HG03025 (cell line): ENCODE results near the gene PRDM16.

Experiments
- ATAC-seq: cut with Tn5 transposase; IDR thresholded peaks from one replicate; pipeline ENCODE4 v1.9.1; 2021; ENCODE audit warnings: mild to moderate bottlenecking, moderate library complexity; ENCODE audit not compliant: unreplicated experiment, low FRiP score

PRDM16 gene

DNA sequence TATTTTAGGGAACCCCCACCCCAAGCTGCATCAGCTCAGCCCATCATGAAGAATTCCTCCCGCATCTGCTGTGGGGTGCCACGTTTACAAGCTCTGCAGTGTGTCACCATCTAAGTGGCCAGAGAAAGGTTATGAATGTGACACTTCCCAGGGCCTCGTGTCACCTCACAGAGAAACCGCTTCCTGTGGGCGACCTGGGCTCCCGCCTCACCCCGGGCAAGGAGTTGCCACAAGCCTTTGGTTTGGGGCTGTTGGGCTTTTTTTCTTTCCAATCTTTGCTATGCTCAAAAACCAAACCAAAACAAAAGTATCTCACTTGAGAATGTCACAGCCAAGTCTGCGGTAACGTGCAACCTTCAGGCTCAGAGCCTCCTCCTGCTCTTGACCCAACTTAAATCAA is 303.3 kb downstream of the PRDM16 start:
- no peak for ATAC-seq

DNA sequence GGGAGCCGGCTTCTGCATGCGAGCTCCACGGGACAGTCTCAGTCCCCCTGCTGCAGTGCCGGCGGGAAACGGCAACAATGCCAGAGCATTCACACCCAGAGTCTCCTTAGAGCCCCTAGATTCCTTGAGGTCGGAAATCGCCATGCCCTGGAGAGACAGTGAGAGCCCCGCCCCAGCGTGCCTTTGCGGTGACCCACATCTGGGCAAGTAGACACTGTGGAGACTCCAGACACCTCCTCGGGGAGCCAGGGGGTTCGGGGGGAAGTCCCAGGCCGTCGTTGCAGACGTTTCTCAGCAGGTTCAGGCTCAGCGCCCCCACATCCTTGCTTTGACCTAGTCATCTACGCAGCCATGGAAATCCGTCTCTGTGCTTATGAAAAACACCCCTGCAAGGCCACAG is 304.2 kb downstream of the PRDM16 start:
- ATAC-seq, result no peak

DNA sequence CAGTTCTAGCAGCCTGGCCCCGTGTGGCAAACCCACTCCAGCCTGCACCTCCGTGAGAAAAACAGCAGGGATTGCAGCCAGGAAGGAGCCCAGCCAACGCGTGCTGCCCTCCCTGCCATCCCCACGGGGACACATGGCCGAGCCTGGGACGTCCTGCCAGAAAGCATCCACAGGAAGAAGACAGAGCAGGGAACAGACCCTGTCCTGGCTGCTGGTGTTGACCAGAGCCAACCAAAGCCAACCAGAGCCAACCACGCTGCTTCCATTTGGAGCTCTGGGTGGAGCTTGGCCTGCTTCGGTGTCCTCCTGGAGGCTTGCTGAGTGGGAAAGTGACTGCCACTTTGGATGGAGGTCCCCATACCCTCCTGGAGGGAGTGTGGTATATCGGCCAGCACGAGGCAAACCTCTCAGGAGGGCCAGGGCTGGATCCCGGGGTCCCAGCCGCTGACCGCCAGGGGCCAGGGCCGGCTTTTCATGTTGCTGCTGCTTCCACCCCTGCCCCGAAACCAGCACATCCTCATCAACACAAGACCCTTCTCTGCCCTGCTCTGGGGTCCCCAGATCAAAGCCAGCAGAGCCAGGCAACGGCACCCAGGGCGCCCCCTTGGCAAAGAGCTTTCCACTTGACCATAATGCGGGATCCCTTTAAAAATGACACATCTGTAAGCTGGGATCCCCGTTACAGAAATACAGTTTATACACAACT is 304.9 kb downstream of the PRDM16 start:
- ATAC-seq, result no peak

DNA sequence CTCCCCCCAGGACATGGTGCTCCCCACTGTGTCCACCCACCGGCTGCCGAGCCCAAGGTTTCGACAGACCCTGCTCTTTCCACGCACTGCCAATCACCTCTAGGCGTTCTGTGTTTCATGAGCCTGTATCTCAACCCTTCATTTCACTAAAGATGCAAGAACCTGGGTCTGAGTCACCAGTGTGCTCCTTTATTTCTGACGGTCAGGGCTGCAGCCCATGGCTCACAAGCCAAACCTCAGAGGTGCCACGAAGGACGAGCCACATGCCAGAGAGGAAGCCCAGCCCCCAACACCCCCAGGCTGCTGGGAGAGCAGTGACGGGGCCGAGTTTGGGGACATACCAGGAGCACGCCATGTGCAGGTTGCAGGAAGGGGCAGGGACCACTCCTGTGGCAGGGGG is 306.2 kb downstream of the PRDM16 start:
- ATAC-seq, result no peak

DNA sequence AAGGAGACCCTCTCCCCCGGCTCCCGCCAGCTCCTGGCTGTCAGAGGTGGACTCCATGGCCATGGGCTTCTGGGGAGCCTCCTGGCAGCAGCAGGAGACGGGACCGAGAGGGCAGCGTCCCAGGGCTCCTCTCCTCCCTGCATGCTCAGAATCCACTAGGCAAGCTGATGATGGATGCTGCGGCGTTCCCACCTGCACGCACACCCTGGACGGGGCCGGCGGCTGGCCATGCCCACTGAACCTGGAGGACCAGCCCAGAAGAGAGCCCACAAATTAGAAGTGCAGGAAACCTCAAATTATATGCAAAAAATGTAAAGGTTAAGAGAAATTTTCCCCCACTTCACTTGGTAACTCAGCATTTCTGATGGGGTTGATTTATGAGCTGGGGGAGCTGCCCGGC is 308.2 kb downstream of the PRDM16 start:
- no peak for ATAC-seq

DNA sequence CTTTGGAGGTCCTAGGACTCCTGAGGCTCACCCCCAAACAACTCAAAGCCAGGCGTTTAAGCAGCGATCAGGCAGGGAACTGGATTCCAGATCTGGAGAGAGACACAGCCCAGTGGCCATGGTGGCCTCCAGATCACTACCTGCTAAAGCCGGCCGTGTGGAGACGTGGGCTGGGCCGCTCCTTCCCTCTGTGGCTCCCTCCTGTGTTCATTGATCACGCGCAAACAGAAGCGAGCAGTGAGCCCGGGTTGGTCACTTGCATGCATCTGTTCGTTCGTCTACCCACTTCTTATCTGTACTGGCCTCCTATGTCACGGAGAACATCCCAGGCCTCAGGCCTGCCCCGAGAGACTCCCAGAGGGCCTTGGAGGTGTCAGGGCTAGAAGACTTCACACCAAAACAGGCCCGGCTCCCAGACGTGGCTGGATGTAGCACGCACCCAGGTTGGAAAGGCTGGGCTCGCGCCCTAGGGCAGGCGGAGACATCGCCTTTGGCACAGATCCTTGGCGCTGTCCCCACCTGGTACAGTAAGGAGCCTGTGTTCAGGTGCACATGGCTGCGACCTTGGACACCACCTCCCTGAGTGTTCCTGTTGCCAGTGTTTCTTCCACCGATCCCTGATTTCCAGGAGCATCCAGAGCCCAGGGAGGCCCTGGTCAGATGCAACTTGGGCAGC is 308.7 kb downstream of the PRDM16 start:
- ATAC-seq, result no peak

DNA sequence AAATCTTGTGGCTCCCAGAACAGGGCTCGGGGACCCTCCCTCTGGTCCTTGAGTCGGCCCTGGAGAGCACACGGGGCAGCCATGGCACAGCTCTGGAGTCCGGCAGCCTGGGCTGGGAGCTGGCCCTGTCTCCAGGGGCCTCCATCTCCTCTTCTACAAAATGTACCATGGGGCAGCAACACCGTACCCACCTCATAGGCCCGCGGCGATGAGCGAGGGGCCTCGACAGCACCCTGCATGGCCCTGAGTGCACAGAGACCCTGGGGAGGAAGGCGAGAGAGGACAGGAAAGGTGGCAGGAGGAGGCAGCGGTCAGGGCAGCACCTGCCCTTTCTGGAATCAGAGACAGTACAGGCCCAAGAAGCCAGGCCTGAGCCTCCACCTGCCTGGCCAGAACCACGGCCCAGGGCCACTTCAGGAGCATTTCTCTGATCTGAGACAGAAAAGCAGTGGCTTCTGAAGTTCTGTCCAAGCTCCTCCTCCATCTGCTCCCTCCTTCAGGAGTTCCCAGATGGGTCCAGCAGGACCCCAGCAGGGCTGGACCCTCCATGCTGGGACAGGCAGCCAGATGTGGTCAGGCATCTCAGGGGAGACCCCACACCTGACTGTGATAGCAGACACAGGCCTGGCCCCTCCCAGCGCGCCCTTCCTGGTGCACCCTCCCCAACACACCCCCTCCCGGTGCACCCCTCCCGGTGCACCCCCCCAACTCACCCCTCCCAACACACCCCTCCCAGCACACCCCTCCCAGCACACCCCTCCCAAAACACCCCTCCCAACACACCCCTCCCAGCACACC is 309.6 kb downstream of the PRDM16 start:
- no peak for ATAC-seq

DNA sequence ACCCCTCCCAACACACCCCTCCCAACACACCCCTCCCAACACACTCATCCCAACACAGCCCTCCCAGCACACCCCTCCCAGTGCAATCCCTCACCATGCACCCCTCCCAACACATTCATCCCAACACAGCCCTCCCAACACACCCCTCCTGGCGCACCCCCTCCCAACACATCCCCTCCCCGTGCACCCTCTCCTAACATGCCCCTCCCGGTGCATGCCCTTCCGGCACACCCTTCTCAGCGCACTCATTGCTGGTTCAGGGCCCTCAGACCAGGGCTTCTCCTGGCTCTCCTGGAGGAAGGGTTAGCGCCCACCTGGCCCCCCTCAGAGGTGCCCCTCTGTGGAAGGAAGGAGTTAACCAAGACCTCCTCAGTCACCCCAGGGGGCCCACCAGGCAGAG is 310.9 kb downstream of the PRDM16 start:
- ATAC-seq, result no peak

DNA sequence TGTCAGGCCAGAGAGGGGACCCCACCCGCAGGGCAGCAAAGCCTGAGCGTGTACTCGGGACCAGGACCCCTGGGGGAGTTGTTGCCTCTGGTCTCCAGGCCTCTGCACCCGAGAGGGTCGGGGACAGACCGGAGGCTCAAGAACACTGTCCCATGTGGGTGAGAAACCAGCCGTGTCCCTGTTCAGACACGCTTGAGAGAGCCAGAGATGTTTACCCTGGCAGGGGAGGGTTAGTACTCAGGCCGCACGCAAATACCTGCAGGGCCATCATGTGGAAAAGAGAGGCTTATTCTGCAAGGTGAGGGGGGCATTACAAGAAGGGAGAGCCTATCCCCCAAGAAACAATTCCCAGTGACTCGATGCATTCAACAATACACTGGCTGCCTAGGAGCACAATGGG is 311.5 kb downstream of the PRDM16 start:
- ATAC-seq, result no peak

DNA sequence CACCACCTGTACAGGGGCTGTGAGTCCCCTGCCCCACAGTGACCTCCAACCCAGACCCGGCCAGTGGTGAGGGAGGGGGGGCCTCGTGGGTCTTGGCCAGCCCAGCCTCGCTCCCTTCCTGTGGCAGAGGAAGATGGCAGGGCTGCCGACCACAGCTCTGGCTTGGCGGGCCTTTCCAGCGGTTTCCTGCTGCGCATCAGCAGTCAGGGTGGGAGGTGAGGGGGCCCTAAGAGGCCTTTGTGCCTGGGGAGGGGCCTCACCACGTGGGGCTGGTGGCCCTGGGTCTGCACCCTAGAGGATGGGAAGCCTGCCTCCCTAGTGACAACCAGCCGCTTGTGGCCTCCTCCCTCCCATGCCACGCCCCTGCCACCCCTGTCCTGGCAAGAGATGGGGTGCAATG is 312.9 kb downstream of the PRDM16 start:
- ATAC-seq, result no peak

DNA sequence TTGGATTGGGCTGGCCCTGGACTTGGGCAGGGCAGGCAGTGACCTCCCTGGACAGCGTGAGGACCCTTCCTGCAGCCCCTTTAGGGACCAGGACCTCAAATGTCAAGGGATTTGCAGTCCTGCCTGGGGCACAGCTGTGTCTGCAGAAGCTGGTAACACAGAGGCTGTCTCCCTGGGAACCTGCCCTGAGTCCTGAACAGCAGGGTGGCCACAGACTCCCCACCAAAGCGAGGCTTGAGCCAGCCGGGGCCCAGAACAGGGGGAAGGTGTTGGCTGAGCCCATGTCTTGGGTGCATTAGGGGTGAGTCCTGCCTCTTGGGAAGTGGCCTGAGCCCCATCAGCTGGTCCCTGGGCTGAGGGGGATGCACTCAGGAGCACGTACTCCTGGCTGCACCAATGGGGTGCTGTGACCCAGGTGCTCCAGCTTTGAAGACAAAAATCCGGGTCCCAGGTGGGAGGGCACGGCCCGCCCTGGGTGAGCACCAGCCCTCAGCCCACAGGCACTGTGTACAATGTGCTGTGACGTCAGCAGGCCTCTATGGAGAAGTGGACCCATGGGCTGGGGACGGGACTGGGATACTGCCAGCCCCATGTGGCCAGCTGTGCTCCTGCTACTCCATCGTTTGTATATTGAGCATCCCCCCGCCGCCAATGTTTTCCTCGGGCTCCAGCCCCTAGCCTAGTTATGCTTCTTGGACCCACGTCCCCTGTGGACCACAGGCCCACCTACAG is 313.5 kb downstream of the PRDM16 start:
- no peak for ATAC-seq

DNA sequence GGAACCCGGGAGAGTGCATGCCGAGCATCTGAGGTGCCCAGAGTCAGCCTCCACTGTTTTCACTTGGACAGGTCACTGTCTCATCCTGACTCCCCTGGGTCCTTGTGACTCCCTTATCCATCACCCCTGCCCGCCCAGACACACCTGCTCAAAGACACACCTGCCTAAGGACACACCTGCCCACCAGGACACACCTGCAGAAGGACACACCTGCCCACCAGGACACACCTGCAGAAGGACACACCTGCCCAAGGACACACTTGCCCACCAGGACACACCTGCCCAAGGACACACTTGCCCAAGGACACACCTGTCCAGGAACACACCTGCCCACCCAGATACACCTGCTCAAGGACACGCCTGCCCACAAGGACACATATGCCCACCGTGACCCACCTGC is 314.7 kb downstream of the PRDM16 start:
- no peak for ATAC-seq

DNA sequence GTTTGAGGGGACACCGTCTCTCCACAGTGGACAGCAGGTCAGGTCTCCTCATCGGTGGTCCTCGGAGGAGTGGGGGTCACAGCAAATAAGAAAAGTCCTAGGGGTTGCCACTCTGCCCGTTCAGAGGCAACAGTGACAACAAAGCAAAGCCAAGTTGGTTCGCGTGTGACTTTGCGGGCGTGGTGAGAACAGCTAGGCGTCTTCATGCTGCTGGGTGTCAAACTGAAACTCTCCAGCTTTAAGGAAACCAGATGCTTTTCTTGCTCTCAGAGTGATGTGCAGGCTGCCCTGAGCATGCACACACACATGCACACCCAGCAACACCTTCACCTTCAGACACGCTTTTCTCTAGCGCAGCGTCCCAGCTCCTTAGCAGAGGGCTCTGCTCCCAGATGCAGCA is 315.4 kb downstream of the PRDM16 start:
- ATAC-seq, result no peak

DNA sequence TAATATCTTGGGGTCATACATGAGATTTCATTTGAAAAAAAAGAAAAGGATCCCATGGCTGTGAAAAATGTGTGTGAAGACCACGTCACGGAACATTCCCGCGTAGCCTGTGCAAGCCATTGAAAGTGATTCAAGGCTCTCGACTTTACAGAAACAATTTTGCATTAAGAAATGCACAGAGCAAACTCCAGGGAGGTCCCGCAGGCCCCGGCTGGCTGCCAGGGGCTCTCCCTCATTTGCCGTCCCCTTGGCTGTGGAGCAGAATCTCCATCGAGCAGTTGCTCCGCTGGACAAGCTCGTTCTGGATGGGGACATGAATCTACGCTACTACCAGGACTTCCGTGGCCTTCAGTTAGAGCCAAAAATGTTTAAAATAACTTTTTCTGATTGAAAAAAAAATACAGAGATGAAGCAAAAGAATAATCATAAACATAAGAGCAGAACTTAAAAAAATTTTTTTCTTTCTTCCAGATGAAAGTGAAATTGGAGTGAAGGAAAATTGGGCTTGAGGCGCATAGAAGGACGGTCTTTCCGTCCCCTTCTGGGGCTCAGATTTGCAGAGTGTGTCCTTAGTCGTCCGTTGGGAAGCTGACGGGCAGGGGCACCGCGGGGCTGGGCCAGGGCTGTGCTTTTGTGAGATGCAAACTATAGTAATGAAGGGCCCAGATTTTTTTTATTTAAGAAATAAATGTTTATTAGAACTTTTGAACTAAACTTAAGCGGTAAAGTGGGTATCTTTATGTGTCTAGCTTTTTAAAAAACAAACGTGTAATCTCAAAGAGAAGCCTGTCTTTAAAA is 317.4 kb downstream of the PRDM16 start:
- ATAC-seq, result no peak

DNA sequence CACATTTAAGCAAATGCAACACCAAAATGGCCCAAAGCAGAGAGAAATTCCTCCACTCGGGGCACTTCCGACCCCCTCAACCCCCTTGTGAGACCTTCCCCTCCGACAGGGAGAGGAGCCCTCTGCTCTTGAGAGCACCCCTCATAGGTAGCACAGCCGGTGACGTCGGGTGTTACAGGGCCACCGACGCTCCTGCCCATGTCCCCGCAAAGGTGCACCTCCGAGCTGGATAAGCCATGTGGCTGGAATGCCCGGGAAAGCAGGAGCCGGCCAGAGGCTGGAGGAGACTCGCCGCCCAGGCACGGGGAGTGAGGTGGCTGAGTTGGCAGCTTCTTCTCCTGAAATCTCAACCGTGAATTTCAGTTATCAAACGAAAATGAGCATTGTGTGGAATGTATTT is 318.4 kb downstream of the PRDM16 start:
- ATAC-seq, result no peak

DNA sequence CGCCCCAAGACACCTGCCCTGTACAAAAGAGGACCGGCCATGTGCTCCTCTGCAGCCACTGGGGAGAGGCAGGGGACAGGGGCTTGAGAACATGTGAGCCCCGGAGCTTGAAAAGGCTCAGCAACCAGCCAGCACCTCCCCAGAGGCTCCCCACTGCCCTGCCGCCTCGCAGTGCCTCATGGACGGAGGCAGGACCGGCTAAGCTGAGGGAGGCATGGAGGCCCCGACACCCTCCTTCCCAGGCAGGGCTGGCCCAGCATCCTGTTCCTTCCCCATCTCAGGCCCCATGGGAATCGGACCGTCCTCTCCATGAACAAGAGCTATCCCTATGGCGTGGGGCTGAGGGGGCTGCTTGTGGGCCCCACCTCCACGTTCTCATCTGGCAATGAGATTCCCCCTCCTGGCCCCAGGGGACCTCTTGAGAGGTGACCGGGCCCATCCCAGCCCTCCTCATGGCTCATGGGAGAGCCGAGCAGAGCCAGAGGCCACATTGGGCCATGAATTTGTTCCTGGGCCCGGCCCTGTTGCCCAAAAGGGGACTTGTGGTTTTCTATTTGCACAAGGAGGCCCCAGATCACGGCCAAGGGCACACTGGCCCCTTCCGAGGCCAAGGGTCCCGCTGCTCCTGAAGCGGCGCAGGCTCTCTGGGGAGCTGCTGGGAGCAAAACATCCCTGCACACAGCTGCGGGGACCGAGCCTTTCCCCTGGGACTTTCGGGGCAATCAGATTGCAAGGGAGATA is 320.3 kb downstream of the PRDM16 start:
- ATAC-seq, result no peak

DNA sequence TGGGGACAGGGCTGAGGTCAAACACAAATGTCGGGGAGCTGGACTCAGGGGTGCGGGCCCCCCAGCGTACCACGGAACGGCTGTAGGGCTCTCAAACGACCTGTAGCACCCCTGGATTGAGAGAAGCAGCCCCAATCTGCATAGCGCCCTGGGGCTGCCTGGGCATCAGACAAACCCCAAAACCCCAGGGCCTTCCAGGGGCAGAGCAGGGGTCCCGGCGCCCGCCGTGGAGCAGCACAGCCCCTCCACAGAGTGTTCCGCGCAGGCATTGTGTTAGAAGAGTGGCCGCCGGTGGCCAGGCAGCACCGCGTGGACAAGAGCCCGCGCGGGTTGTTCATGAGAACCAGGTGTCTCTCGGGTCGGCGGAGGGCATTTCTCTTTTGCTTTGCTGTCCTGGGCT is 321.3 kb downstream of the PRDM16 start:
- no peak for ATAC-seq

DNA sequence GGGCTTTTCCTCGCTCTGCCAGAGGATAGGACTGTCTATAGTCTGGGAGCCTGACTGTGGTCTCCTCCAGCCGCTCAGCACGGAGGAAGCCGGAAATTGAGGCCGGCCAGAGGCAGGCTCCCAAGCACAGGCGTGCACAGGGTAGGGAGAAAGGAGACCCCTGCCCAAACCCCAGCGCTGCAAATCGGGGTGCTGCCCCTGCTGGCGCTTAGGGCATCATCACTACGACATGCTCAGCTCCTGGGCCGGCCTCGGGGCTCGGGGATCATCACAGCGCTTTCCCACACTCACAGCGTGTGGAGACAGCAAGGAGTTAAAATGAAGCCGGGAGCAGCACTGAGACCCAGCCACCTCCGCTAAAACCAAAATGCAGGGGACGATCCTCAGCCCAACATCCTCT is 322.7 kb downstream of the PRDM16 start:
- no peak for ATAC-seq
